ENCODE data around the gene SEMA3A.

SEMA3A gene

GRCh38 chr7:84047085-84047484, 147.5 kb downstream of the SEMA3A start:
- H3K4me1 ChIP-seq (ENCODE audit: control insufficient read depth, insufficient read depth, low read length): peaks cover 21% of the 10 kb centered on the region
- H3K9ac ChIP-seq (ENCODE audit: low read length): no peak overlapping the region
- no peaks in the 10 kb centered on the region for H3K27me3 ChIP-seq (ENCODE audit: control insufficient read depth, insufficient read depth, low read length)
- no peaks in the 10 kb centered on the region for H3K9me3 ChIP-seq (ENCODE audit: control insufficient read depth, low read length)
- H3K4me3 ChIP-seq (ENCODE audit: low read length): no peak overlapping the region
- no peaks in the 10 kb centered on the region for H3K36me3 ChIP-seq (ENCODE audit: control insufficient read depth, insufficient read depth, low read length)

- H3K9ac ChIP-seq (ENCODE audit: low read length): no peak overlapping the region
- no peaks in the 10 kb centered on the region for H3K9me3 ChIP-seq (ENCODE audit: control insufficient read depth, low read length)
- no peaks in the 10 kb centered on the region for H3K36me3 ChIP-seq (ENCODE audit: control insufficient read depth, insufficient read depth, low read length)
- H3K4me1 ChIP-seq (ENCODE audit: control insufficient read depth, insufficient read depth, low read length): peaks cover 27% of the 10 kb centered on the region
- no peak overlapping the region for H3K4me3 ChIP-seq (ENCODE audit: low read length)
- no peaks in the 10 kb centered on the region for H3K27me3 ChIP-seq (ENCODE audit: control insufficient read depth, insufficient read depth, low read length)
Observed at GRCh38 chr7:84044834-84045233, 149.8 kb downstream of the SEMA3A start.

- no peaks in the 10 kb centered on the region for H3K27me3 ChIP-seq (ENCODE audit: control insufficient read depth, insufficient read depth, low read length)
- H3K9me3 ChIP-seq (ENCODE audit: control insufficient read depth, low read length): no peaks in the 10 kb centered on the region
- no peaks in the 10 kb centered on the region for H3K36me3 ChIP-seq (ENCODE audit: control insufficient read depth, insufficient read depth, low read length)
- H3K4me3 ChIP-seq (ENCODE audit: low read length): no peak overlapping the region
- H3K9ac ChIP-seq (ENCODE audit: low read length): no peak overlapping the region
- peaks cover 27% of the 10 kb centered on the region for H3K4me1 ChIP-seq (ENCODE audit: control insufficient read depth, insufficient read depth, low read length)
Observed at GRCh38 chr7:84043661-84044191, 150.9 kb downstream of the SEMA3A start.

- no peak overlapping the region for H3K9ac ChIP-seq (ENCODE audit: low read length)
- no peaks in the 10 kb centered on the region for H3K9me3 ChIP-seq (ENCODE audit: control insufficient read depth, low read length)
- H3K4me3 ChIP-seq (ENCODE audit: low read length): no peak overlapping the region
- no peaks in the 10 kb centered on the region for H3K27me3 ChIP-seq (ENCODE audit: control insufficient read depth, insufficient read depth, low read length)
- no peaks in the 10 kb centered on the region for H3K36me3 ChIP-seq (ENCODE audit: control insufficient read depth, insufficient read depth, low read length)
- peaks cover 22% of the 10 kb centered on the region for H3K4me1 ChIP-seq (ENCODE audit: control insufficient read depth, insufficient read depth, low read length)
Observed at GRCh38 chr7:84042110-84042539, 152.5 kb downstream of the SEMA3A start.

- Histone ChIP-seq H3K4me3 (ENCODE audit: low read length) (no peak overlapping the region), H3K36me3 (ENCODE audit: control insufficient read depth, insufficient read depth, low read length) (no peaks in the 10 kb centered on the region), H3K4me1 (ENCODE audit: control insufficient read depth, insufficient read depth, low read length) (peaks cover 22% of the 10 kb centered on the region), H3K9ac (ENCODE audit: low read length) (no peak overlapping the region), H3K27me3 (ENCODE audit: control insufficient read depth, insufficient read depth, low read length) (no peaks in the 10 kb centered on the region), H3K9me3 (ENCODE audit: control insufficient read depth, low read length) (no peaks in the 10 kb centered on the region)
Observed at GRCh38 chr7:84041649-84042048, 152.9 kb downstream of the SEMA3A start.

- no peaks in the 10 kb centered on the region for H3K9me3 ChIP-seq (ENCODE audit: control insufficient read depth, low read length)
- H3K4me1 ChIP-seq (ENCODE audit: control insufficient read depth, insufficient read depth, low read length): peaks cover 22% of the 10 kb centered on the region
- no peak overlapping the region for H3K9ac ChIP-seq (ENCODE audit: low read length)
- H3K4me3 ChIP-seq (ENCODE audit: low read length): no peak overlapping the region
- no peaks in the 10 kb centered on the region for H3K27me3 ChIP-seq (ENCODE audit: control insufficient read depth, insufficient read depth, low read length)
- no peaks in the 10 kb centered on the region for H3K36me3 ChIP-seq (ENCODE audit: control insufficient read depth, insufficient read depth, low read length)
Observed at GRCh38 chr7:84040355-84040754, 154.2 kb downstream of the SEMA3A start.

GRCh38 chr7:84039432-84039831, 155.2 kb downstream of the SEMA3A start:
- Histone ChIP-seq H3K27me3 (ENCODE audit: control insufficient read depth, insufficient read depth, low read length) (no peaks in the 10 kb centered on the region), H3K4me1 (ENCODE audit: control insufficient read depth, insufficient read depth, low read length) (peaks cover 20% of the 10 kb centered on the region), H3K4me3 (ENCODE audit: low read length) (no peak overlapping the region), H3K9ac (ENCODE audit: low read length) (no peak overlapping the region), H3K36me3 (ENCODE audit: control insufficient read depth, insufficient read depth, low read length) (no peaks in the 10 kb centered on the region), H3K9me3 (ENCODE audit: control insufficient read depth, low read length) (no peaks in the 10 kb centered on the region)

- Histone ChIP-seq H3K4me3 (ENCODE audit: low read length) (no peak overlapping the region), H3K9ac (ENCODE audit: low read length) (no peak overlapping the region), H3K27me3 (ENCODE audit: control insufficient read depth, insufficient read depth, low read length) (no peaks in the 10 kb centered on the region), H3K4me1 (ENCODE audit: control insufficient read depth, insufficient read depth, low read length) (peaks cover under 1% of the 10 kb centered on the region), H3K36me3 (ENCODE audit: control insufficient read depth, insufficient read depth, low read length) (no peaks in the 10 kb centered on the region), H3K9me3 (ENCODE audit: control insufficient read depth, low read length) (no peaks in the 10 kb centered on the region)
Observed at GRCh38 chr7:84027678-84028077, 166.9 kb downstream of the SEMA3A start.

GRCh38 chr7:84025332-84025927, 169.2 kb downstream of the SEMA3A start:
- H3K27me3 ChIP-seq (ENCODE audit: control insufficient read depth, insufficient read depth, low read length): no peaks in the 10 kb centered on the region
- H3K9ac ChIP-seq (ENCODE audit: low read length): no peak overlapping the region
- peaks cover 7% of the 10 kb centered on the region for H3K4me1 ChIP-seq (ENCODE audit: control insufficient read depth, insufficient read depth, low read length)
- H3K4me3 ChIP-seq (ENCODE audit: low read length): no peak overlapping the region
- no peaks in the 10 kb centered on the region for H3K36me3 ChIP-seq (ENCODE audit: control insufficient read depth, insufficient read depth, low read length)
- no peaks in the 10 kb centered on the region for H3K9me3 ChIP-seq (ENCODE audit: control insufficient read depth, low read length)

GRCh38 chr7:84022684-84023308, 171.8 kb downstream of the SEMA3A start:
- Histone ChIP-seq H3K9ac (ENCODE audit: low read length) (no peak overlapping the region), H3K4me3 (ENCODE audit: low read length) (no peak overlapping the region), H3K4me1 (ENCODE audit: control insufficient read depth, insufficient read depth, low read length) (peaks cover 7% of the 10 kb centered on the region), H3K36me3 (ENCODE audit: control insufficient read depth, insufficient read depth, low read length) (no peaks in the 10 kb centered on the region), H3K9me3 (ENCODE audit: control insufficient read depth, low read length) (no peaks in the 10 kb centered on the region), H3K27me3 (ENCODE audit: control insufficient read depth, insufficient read depth, low read length) (no peaks in the 10 kb centered on the region)

- Histone ChIP-seq H3K4me3 (ENCODE audit: low read length) (no peak overlapping the region), H3K9ac (ENCODE audit: low read length) (no peak overlapping the region), H3K36me3 (ENCODE audit: control insufficient read depth, insufficient read depth, low read length) (no peaks in the 10 kb centered on the region), H3K4me1 (ENCODE audit: control insufficient read depth, insufficient read depth, low read length) (peaks cover 7% of the 10 kb centered on the region), H3K27me3 (ENCODE audit: control insufficient read depth, insufficient read depth, low read length) (no peaks in the 10 kb centered on the region), H3K9me3 (ENCODE audit: control insufficient read depth, low read length) (no peaks in the 10 kb centered on the region)
Observed at GRCh38 chr7:84022009-84022408, 172.6 kb downstream of the SEMA3A start.

GRCh38 chr7:84021292-84021908, 173.2 kb downstream of the SEMA3A start:
- Histone ChIP-seq H3K9me3 (ENCODE audit: control insufficient read depth, low read length) (no peaks in the 10 kb centered on the region), H3K9ac (ENCODE audit: low read length) (no peak overlapping the region), H3K27me3 (ENCODE audit: control insufficient read depth, insufficient read depth, low read length) (no peaks in the 10 kb centered on the region), H3K4me1 (ENCODE audit: control insufficient read depth, insufficient read depth, low read length) (peaks cover 7% of the 10 kb centered on the region), H3K36me3 (ENCODE audit: control insufficient read depth, insufficient read depth, low read length) (no peaks in the 10 kb centered on the region), H3K4me3 (ENCODE audit: low read length) (no peak overlapping the region)

Measured in mucosa of stomach (tissue), 1 donor.